ENCODE measurements around the gene SSC4D.

SSC4D gene

GRCh38 chr7:76351372-76351771 is 58.1 kb downstream of the SSC4D start:
- no peak for DNase-seq

- no peak for DNase-seq
Observed at GRCh38 chr7:76349313-76349885, 60.1 kb downstream of the SSC4D start.

GRCh38 chr7:76347710-76348109 is 61.8 kb downstream of the SSC4D start:
- DNase-seq, result no peak

GRCh38 chr7:76346778-76347177 is 62.7 kb downstream of the SSC4D start:
- no peak for DNase-seq

- DNase-seq, result no peak
Observed at GRCh38 chr7:76346097-76346496, 63.4 kb downstream of the SSC4D start.

GRCh38 chr7:76343931-76344321 is 65.6 kb downstream of the SSC4D start:
- no peak for DNase-seq

- no peak for DNase-seq
Observed at GRCh38 chr7:76343294-76343930, 66.1 kb downstream of the SSC4D start.

GRCh38 chr7:76342222-76342621 is 67.3 kb downstream of the SSC4D start:
- DNase-seq, result no peak

GRCh38 chr7:76340617-76341131 is 68.8 kb downstream of the SSC4D start:
- no peak for DNase-seq

Data from cortex of kidney (tissue), 1 donor.